Smooth muscle cell (in vitro differentiated cells): ENCODE results near the gene CIZ1. TPM values are rescaled to one million over a fixed set of nuclear protein-coding genes. Genes with fewer than 3 reads are reported as not detected.

ENCODE experiments used
- DNase-seq: peaks from one replicate; lab custom pipeline; 2025; ENCODE audit not compliant: unreplicated experiment; lab: John Stamatoyannopoulos, UW
- H2AFZ ChIP-seq: fragments of 200-600 bp; sonication (generic); 2 replicates; pipeline ENCODE4 v1.6.0; 2016; ENCODE audit warnings: antibody characterized with exemption, low read depth, mild to moderate bottlenecking
- H3F3A ChIP-seq: fragments of 200-600 bp; sonication (generic); 2 replicates; pipeline ENCODE4 v1.6.0; 2017; ENCODE audit warnings: antibody characterized with exemption, low read depth
- H3K27ac ChIP-seq: fragments of 200-600 bp; sonication (generic); 2 replicates; pipeline ENCODE4 v1.5.1; 2016; ENCODE audit warnings: low read depth, mild to moderate bottlenecking
- H3K27me3 ChIP-seq: fragments of 200-600 bp; sonication (generic); 2 replicates; pipeline ENCODE4 v1.6.1; 2016; ENCODE audit warnings: low read depth, mild to moderate bottlenecking
- H3K36me3 ChIP-seq: fragments of 200-600 bp; sonication (generic); 2 replicates; pipeline ENCODE4 v1.5.1; 2016; ENCODE audit warnings: low read depth
- H3K4me1 ChIP-seq: fragments of 200-600 bp; sonication (generic); 2 replicates; pipeline ENCODE4 v1.5.1; 2016; ENCODE audit warnings: low read depth
- H3K4me2 ChIP-seq: fragments of 200-600 bp; sonication (generic); 2 replicates; pipeline ENCODE4 v1.6.0; 2016; ENCODE audit warnings: mild to moderate bottlenecking
- H3K4me3 ChIP-seq: fragments of 200-600 bp; sonication (generic); 2 replicates; pipeline ENCODE4 v1.5.1; 2016; ENCODE audit warnings: mild to moderate bottlenecking
- H3K79me2 ChIP-seq: fragments of 200-600 bp; sonication (generic); 2 replicates; pipeline ENCODE4 v1.6.0; 2016; ENCODE audit warnings: low read depth, mild to moderate bottlenecking
- H3K9ac ChIP-seq: fragments of 200-600 bp; sonication (generic); 2 replicates; pipeline ENCODE4 v1.6.0; 2016; ENCODE audit warnings: low read depth
- H3K9me3 ChIP-seq: fragments of 200-600 bp; sonication (generic); replicated peaks from 2 replicates; pipeline ENCODE4 v1.5.1; 2016; ENCODE audit warnings: low read depth
- H4K20me1 ChIP-seq: fragments of 200-600 bp; sonication (generic); 2 replicates; pipeline ENCODE4 v1.6.0; 2016; ENCODE audit warnings: low read depth
- CTCF ChIP-seq: fragments of 200-600 bp; sonication (generic); IDR thresholded peaks from 2 replicates; pipeline ENCODE4 v1.5.1; 2017; ENCODE audit warnings: borderline replicate concordance, mild to moderate bottlenecking, antibody characterized with exemption; ENCODE audit not compliant: insufficient read depth, poor library complexity, severe bottlenecking
- WGBS: methylation state at CpG from one replicate; pipeline ENCODE4 v1.1.7; 2016; ENCODE audit warnings: low lambda C conversion rate; 5-methylcytosine and 5-hydroxymethylcytosine counted together
- polyA plus RNA-seq: library from polyadenylated mRNA; unstranded; fragments of >200 nt; fragmentation: Nextera tagmentation; extraction: Ambion mirVana; gene quantifications from 2 replicates; pipeline ENCODE4 v1.2.1, GENCODE V29; 2016
- total RNA-seq: library from RNA; depleted of rRNA; stranded (reverse); fragments of >200 nt; gene quantifications from 2 replicates; pipeline ENCODE4 v1.2.3, GENCODE V29; 2014

CIZ1 gene
- total and polyA plus RNA-seq, 2 experiments from 2014 or later, result 23.5 to 84.0 TPM

GRCh38 chr9:128224877-128225276, 33.5 kb upstream of the CIZ1 start:
- Histone ChIP-seq H3K27ac (no peak overlapping the region), H3K9me3 (no peaks in the 10 kb centered on the region), H3K4me3 (no peak overlapping the region), H3K36me3 (no peaks in the 10 kb centered on the region), H2AFZ (no peak overlapping the region), H3F3A (no peaks in the 10 kb centered on the region), H3K4me1 (no peaks in the 10 kb centered on the region), H3K4me2 (no peak overlapping the region), H4K20me1 (no peaks in the 10 kb centered on the region), H3K79me2 (no peaks in the 10 kb centered on the region), H3K9ac (no peak overlapping the region), H3K27me3 (no peaks in the 10 kb centered on the region)
- no peak for TF ChIP-seq CTCF
- no peak for DNase-seq
- 96% methylated on average over 7 of the region's 7 CpGs for WGBS

GRCh38 chr9:128222880-128223670, 31.7 kb upstream of the CIZ1 start:
- no peak overlapping the region for H3K9ac ChIP-seq
- no peaks in the 10 kb centered on the region for H3K9me3 ChIP-seq
- H3K79me2 ChIP-seq, result no peaks in the 10 kb centered on the region
- DNase-seq, result no peak
- H3F3A ChIP-seq, result peaks cover 4% of the 10 kb centered on the region
- H3K4me2 ChIP-seq, result no peak overlapping the region
- no peak for TF ChIP-seq CTCF
- WGBS, result 96% methylated on average over 13 of the region's 13 CpGs
- H3K4me3 ChIP-seq, result no peak overlapping the region
- peaks cover 3% of the 10 kb centered on the region for H4K20me1 ChIP-seq
- peaks cover 5% of the 10 kb centered on the region for H3K4me1 ChIP-seq
- no peak overlapping the region for H3K27ac ChIP-seq
- H3K36me3 ChIP-seq, result no peaks in the 10 kb centered on the region
- H3K27me3 ChIP-seq, result no peaks in the 10 kb centered on the region
- H2AFZ ChIP-seq, result no peak overlapping the region

GRCh38 chr9:128222026-128222425, 30.7 kb upstream of the CIZ1 start:
- Histone ChIP-seq H3K27me3 (no peaks in the 10 kb centered on the region), H4K20me1 (peaks cover 5% of the 10 kb centered on the region), H3K9me3 (no peaks in the 10 kb centered on the region), H3K79me2 (no peaks in the 10 kb centered on the region), H3K9ac (no peak overlapping the region), H2AFZ (no peak overlapping the region), H3K4me2 (no peak overlapping the region), H3K4me3 (no peak overlapping the region), H3F3A (peaks cover 4% of the 10 kb centered on the region), H3K4me1 (peaks cover 6% of the 10 kb centered on the region), H3K36me3 (no peaks in the 10 kb centered on the region), H3K27ac (no peak overlapping the region)
- no peak for TF ChIP-seq CTCF
- WGBS, result 97% methylated on average over 10 of the region's 10 CpGs
- DNase-seq, result no peak

- H3K79me2 ChIP-seq, result no peaks in the 10 kb centered on the region
- H3K9ac ChIP-seq, result no peak overlapping the region
- H3F3A ChIP-seq, result peaks cover 4% of the 10 kb centered on the region
- no peak overlapping the region for H2AFZ ChIP-seq
- H4K20me1 ChIP-seq, result peaks cover 12% of the 10 kb centered on the region
- H3K9me3 ChIP-seq, result no peaks in the 10 kb centered on the region
- peaks cover 6% of the 10 kb centered on the region for H3K4me1 ChIP-seq
- no peak overlapping the region for H3K4me2 ChIP-seq
- no peak overlapping the region for H3K4me3 ChIP-seq
- H3K27me3 ChIP-seq, result no peaks in the 10 kb centered on the region
- WGBS, result 99% methylated on average over 9 of the region's 9 CpGs
- TF ChIP-seq CTCF, result no peak
- no peak for DNase-seq
- H3K27ac ChIP-seq, result no peak overlapping the region
- H3K36me3 ChIP-seq, result no peaks in the 10 kb centered on the region
Measured at GRCh38 chr9:128219831-128220230, 28.5 kb upstream of the CIZ1 start.
